Measurements from ENCODE around the gene PEAR1. TPM values are rescaled to one million over a fixed set of nuclear protein-coding genes. Genes with fewer than 3 reads are reported as not detected.

Gene PEAR1
- total and polyA plus RNA-seq, 9 donors = 12.2 to 35.0 (median 27.7) TPM

DNA sequence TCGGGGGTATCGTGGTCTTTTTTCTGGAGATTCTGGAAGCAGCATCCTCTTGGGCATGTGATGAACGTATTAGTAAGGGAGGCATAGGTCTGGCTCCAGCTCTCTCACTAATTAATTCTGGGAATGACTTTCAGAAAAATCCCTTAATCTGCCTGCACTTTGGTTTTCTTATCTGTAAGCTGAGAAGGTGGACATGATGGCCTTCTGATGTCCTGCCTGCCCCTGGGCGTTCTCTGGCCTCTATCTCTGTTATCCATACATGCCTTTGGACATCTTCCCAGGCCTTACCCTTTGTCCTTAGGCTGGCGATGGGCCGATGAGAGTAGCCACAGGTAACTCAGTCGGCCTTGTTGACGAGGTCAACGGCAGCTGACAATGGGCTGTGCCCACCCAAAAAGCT is 24.1 kb upstream of the PEAR1 start:
- no peak overlapping the region for H3K4me3 ChIP-seq (ENCODE audit: low read length)
- H3K4me1 ChIP-seq (ENCODE audit: control insufficient read depth, insufficient read depth, low read length) = peaks cover 8% of the 10 kb centered on the region
- no peak for DNase-seq
- no peaks in the 10 kb centered on the region for H3K36me3 ChIP-seq (ENCODE audit: control insufficient read depth, insufficient read depth, low read length)
- H3K27me3 ChIP-seq (ENCODE audit: control insufficient read depth, insufficient read depth, low read length) = peaks cover 10% of the 10 kb centered on the region
- no peaks in the 10 kb centered on the region for H3K9me3 ChIP-seq (replicated peaks; ENCODE audit: control insufficient read depth, low read depth, low read length)
- 97% methylated on average over 6 of the region's 9 CpGs for WGBS (ENCODE audit: insufficient coverage)
- no peak overlapping the region for H3K27ac ChIP-seq (ENCODE audit: low read length)

DNA sequence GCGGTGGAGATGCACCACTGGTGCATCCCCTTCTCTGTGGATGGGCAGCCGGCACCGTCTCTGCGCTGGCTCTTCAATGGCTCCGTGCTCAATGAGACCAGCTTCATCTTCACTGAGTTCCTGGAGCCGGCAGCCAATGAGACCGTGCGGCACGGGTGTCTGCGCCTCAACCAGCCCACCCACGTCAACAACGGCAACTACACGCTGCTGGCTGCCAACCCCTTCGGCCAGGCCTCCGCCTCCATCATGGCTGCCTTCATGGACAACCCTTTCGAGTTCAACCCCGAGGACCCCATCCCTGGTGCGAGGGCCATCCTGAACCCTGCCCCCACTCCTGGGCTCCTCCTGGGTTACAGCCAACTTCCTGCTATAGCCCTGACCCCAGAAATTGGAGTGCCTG is 19.9 kb upstream of the PEAR1 start:
- peaks cover 9% of the 10 kb centered on the region for H3K4me1 ChIP-seq (ENCODE audit: control insufficient read depth, insufficient read depth, low read length)
- H3K9me3 ChIP-seq (replicated peaks; ENCODE audit: control insufficient read depth, low read depth, low read length) = no peaks in the 10 kb centered on the region
- no peak overlapping the region for H3K4me3 ChIP-seq (ENCODE audit: low read length)
- 90% methylated on average over 13 of the region's 18 CpGs for WGBS (ENCODE audit: insufficient coverage)
- no peaks in the 10 kb centered on the region for H3K36me3 ChIP-seq (ENCODE audit: control insufficient read depth, insufficient read depth, low read length)
- no peak for DNase-seq
- H3K27ac ChIP-seq (ENCODE audit: low read length) = no peak overlapping the region
- peaks cover 32% of the 10 kb centered on the region for H3K27me3 ChIP-seq (ENCODE audit: control insufficient read depth, insufficient read depth, low read length)

DNA sequence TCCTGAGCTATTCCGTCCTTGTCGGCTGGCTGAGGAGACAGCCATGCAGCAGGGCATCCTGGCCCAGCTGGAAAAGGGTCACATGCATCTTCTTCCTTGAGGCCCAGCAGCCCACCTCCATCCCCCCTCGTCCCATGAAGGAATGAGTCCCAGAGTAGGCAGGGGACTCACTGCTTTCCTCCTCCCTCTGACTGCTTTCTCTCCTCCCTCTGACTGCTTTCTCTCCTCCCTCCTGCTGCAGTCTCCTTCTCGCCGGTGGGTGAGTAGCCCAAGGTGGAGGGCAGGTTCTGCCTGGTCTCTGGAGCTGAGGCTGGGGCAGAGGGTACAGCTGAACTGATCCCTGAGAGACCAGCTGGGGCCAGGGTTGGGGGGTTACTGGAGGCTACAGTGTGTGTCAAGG is 19.4 kb upstream of the PEAR1 start:
- H3K27me3 ChIP-seq (ENCODE audit: control insufficient read depth, insufficient read depth, low read length) = peaks cover 36% of the 10 kb centered on the region
- no peak for DNase-seq
- H3K4me3 ChIP-seq (ENCODE audit: low read length) = no peak overlapping the region
- H3K9me3 ChIP-seq (replicated peaks; ENCODE audit: control insufficient read depth, low read depth, low read length) = no peaks in the 10 kb centered on the region
- H3K27ac ChIP-seq (ENCODE audit: low read length) = no peak overlapping the region
- peaks cover 9% of the 10 kb centered on the region for H3K4me1 ChIP-seq (ENCODE audit: control insufficient read depth, insufficient read depth, low read length)
- H3K36me3 ChIP-seq (ENCODE audit: control insufficient read depth, insufficient read depth, low read length) = no peaks in the 10 kb centered on the region
- 67% methylated on average over 3 of the region's 5 CpGs for WGBS (ENCODE audit: insufficient coverage)

DNA sequence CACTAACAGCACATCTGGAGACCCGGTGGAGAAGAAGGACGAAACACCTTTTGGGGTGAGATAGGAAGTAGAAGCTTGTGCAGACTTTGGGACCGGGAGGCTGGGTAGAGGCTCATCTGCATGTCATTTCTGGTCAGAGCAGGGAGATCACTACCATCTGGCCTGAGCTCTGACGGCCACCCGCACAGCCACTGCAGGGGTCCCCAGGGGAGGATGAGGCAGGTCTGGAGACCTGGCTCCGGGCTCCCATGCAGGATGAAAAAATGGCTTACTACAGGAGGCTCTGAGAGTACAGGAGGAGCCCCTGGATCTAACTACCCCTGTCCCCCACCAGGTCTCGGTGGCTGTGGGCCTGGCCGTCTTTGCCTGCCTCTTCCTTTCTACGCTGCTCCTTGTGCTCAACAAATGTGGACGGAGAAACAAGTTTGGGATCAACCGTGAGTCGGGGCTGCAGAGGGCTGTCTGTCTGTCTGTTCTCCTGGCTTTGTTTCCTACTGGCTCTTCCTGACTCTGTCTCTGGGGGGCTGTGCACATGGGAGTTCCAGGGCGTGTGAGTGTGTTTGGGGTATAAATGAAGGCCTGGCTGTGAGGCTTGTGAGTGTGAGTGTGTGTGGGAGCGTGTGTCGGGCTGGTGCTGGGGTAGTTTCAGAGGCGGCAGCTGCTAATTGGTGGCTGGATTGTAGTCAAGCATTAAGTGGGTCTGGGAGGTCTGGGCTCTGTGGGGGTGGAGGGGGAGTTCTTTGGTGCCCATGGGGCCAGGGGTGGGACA is 18.8 kb upstream of the PEAR1 start:
- DNase-seq = no peak
- WGBS (ENCODE audit: insufficient coverage) = 40% methylated on average over 13 of the region's 16 CpGs
- H3K27me3 ChIP-seq (ENCODE audit: control insufficient read depth, insufficient read depth, low read length) = peaks cover 36% of the 10 kb centered on the region
- H3K9me3 ChIP-seq (replicated peaks; ENCODE audit: control insufficient read depth, low read depth, low read length) = no peaks in the 10 kb centered on the region
- no peak overlapping the region for H3K27ac ChIP-seq (ENCODE audit: low read length)
- H3K36me3 ChIP-seq (ENCODE audit: control insufficient read depth, insufficient read depth, low read length) = no peaks in the 10 kb centered on the region
- H3K4me1 ChIP-seq (ENCODE audit: control insufficient read depth, insufficient read depth, low read length) = peaks cover 9% of the 10 kb centered on the region
- H3K4me3 ChIP-seq (ENCODE audit: low read length) = no peak overlapping the region

DNA sequence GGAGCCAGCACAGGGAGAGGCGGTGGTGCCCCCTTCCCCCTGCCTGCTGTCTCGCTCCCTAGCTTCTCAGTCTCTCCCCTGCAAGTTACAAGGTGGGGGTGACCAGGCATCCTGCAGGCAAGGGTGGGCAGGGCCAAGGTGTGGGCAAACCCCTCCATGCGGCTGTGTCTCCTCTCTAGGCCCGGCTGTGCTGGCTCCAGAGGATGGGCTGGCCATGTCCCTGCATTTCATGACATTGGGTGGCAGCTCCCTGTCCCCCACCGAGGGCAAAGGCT is 18.2 kb upstream of the PEAR1 start:
- DNase-seq = no peak
- Histone ChIP-seq H3K4me1 (ENCODE audit: control insufficient read depth, insufficient read depth, low read length) (peaks cover 9% of the 10 kb centered on the region), H3K4me3 (ENCODE audit: low read length) (no peak overlapping the region), H3K36me3 (ENCODE audit: control insufficient read depth, insufficient read depth, low read length) (no peaks in the 10 kb centered on the region), H3K27me3 (ENCODE audit: control insufficient read depth, insufficient read depth, low read length) (peaks cover 36% of the 10 kb centered on the region), H3K27ac (ENCODE audit: low read length) (no peak overlapping the region), H3K9me3 (replicated peaks; ENCODE audit: control insufficient read depth, low read depth, low read length) (no peaks in the 10 kb centered on the region)
- 72% methylated on average over 4 of the region's 5 CpGs for WGBS (ENCODE audit: insufficient coverage)

DNA sequence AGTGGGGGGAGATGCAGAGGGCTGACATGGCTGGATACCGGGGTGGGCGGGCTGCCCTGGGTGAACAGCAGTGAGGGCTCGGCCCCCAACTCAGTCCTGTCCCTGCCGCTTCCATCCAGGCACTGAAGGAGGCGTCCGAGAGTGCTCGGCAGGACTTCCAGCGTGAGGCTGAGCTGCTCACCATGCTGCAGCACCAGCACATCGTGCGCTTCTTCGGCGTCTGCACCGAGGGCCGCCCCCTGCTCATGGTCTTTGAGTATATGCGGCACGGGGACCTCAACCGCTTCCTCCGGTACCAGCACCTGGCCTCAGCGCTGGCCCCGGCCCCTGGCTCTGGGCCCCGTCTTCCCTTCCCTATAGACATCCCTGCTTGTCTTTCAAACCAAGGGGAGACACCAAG is 17.2 kb upstream of the PEAR1 start:
- WGBS (ENCODE audit: insufficient coverage) = 27% methylated on average over 16 of the region's 21 CpGs
- H3K36me3 ChIP-seq (ENCODE audit: control insufficient read depth, insufficient read depth, low read length) = no peaks in the 10 kb centered on the region
- peaks cover 36% of the 10 kb centered on the region for H3K27me3 ChIP-seq (ENCODE audit: control insufficient read depth, insufficient read depth, low read length)
- H3K27ac ChIP-seq (ENCODE audit: low read length) = no peak overlapping the region
- H3K9me3 ChIP-seq (replicated peaks; ENCODE audit: control insufficient read depth, low read depth, low read length) = no peaks in the 10 kb centered on the region
- no peak overlapping the region for H3K4me3 ChIP-seq (ENCODE audit: low read length)
- DNase-seq = no peak
- H3K4me1 ChIP-seq (ENCODE audit: control insufficient read depth, insufficient read depth, low read length) = peaks cover 12% of the 10 kb centered on the region

DNA sequence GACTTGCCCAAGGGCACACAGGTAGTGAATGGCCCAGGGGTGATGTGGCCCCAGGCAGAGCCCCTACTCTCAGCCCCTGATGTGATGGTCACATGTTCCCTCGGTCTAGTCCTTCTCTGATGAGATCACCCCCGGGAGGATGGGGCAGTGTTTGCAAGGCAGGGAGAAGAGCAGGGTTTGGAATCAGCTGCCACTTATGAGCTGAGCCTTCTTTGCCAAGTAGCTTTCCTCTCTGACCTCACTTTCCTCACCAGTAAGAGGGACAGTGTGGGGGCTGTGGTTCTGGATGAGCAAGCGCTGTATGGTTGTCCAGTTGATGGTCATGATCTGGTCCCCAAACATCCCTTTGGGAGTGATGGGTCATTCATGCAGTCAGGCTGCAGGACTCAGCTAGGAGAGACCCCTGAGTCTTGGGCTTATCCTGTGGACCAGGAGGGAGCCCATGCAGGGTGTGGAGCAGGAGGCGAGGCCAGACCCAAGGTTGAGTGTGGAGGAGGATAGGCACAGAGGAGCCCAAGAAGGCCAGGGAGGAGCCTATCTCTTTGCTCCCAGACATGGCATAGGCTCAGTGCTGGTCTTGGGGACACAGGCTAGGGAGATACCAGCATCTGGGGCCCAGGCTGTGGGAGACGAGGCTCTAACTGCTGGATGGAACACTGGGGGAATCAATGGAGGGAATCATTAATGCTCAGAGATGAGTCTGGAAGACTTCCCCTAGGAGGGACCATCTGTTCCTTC is 15.9 kb upstream of the PEAR1 start:
- Histone ChIP-seq H3K4me3 (ENCODE audit: low read length) (no peak overlapping the region), H3K4me1 (ENCODE audit: control insufficient read depth, insufficient read depth, low read length) (peaks cover 12% of the 10 kb centered on the region), H3K27ac (ENCODE audit: low read length) (no peak overlapping the region), H3K27me3 (ENCODE audit: control insufficient read depth, insufficient read depth, low read length) (peaks cover 36% of the 10 kb centered on the region), H3K36me3 (ENCODE audit: control insufficient read depth, insufficient read depth, low read length) (no peaks in the 10 kb centered on the region), H3K9me3 (replicated peaks; ENCODE audit: control insufficient read depth, low read depth, low read length) (no peaks in the 10 kb centered on the region)
- DNase-seq = no peak
- 89% methylated on average over 1 of the region's 5 CpGs for WGBS (ENCODE audit: insufficient coverage)

DNA sequence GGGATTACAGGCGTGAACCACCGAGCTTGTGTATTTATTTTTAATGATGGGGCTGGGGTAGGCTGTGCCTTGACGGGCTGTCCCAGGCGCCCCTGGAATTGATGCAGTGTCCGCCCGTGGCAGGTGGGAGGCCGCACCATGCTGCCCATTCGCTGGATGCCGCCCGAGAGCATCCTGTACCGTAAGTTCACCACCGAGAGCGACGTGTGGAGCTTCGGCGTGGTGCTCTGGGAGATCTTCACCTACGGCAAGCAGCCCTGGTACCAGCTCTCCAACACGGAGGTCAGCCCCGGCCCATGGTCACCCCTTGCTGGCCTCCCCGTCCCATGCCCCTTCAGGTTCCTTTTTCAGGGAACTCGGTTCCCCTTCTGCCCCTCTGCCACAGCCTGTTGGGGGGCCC is 13.6 kb upstream of the PEAR1 start:
- DNase-seq = no peak
- Histone ChIP-seq H3K9me3 (replicated peaks; ENCODE audit: control insufficient read depth, low read depth, low read length) (no peaks in the 10 kb centered on the region), H3K36me3 (ENCODE audit: control insufficient read depth, insufficient read depth, low read length) (no peaks in the 10 kb centered on the region), H3K27me3 (ENCODE audit: control insufficient read depth, insufficient read depth, low read length) (peaks cover 38% of the 10 kb centered on the region), H3K4me3 (ENCODE audit: low read length) (no peak overlapping the region), H3K4me1 (ENCODE audit: control insufficient read depth, insufficient read depth, low read length) (peaks cover 19% of the 10 kb centered on the region), H3K27ac (ENCODE audit: low read length) (no peak overlapping the region)
- 86% methylated on average over 21 of the region's 21 CpGs for WGBS (ENCODE audit: insufficient coverage)

DNA sequence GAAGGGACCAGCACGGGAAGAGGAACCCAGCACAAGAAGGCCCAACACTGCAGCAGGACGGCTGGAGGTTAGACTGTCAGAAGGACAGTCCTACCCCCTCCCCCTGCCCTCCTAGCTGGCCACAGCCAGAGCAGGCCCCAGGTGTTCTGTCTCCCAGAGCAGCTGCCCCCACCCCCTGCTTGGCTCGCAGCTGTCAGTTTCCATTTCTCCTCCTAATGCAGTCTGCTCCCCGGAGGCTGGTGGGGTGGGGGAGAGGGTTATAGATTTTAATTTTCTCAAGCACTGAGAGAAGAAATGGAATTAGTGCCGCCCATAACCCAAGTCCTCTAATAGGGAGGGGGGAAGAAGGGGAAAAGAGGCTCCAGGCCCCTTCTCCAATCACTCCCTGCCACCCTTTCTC is 13.0 kb upstream of the PEAR1 start:
- Histone ChIP-seq H3K4me1 (ENCODE audit: control insufficient read depth, insufficient read depth, low read length) (peaks cover 17% of the 10 kb centered on the region), H3K9me3 (replicated peaks; ENCODE audit: control insufficient read depth, low read depth, low read length) (no peaks in the 10 kb centered on the region), H3K27ac (ENCODE audit: low read length) (no peak overlapping the region), H3K36me3 (ENCODE audit: control insufficient read depth, insufficient read depth, low read length) (no peaks in the 10 kb centered on the region), H3K27me3 (ENCODE audit: control insufficient read depth, insufficient read depth, low read length) (peaks cover 36% of the 10 kb centered on the region), H3K4me3 (ENCODE audit: low read length) (no peak overlapping the region)
- no CpG with 5 or more reads among the region's 5 CpGs for WGBS (ENCODE audit: insufficient coverage)
- no peak for DNase-seq

DNA sequence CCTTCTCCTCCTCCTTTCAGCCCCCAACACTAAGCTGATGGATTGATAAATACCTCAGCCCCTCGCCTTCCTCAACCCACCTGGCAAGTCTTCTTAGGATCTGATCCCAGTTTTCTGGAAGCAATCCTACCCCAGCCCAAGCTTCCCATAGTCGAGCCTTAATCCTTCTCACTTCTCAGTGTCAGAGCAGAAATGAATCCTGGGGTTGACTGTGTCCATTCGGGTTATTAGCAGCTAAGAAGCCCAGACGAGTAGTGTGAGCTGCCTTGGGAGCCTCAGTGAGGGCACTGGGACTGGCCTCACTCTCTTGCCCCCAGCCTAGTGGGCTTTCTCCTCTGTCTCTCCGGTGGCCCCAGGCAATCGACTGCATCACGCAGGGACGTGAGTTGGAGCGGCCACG is 12.4 kb upstream of the PEAR1 start:
- Histone ChIP-seq H3K4me3 (ENCODE audit: low read length) (no peak overlapping the region), H3K36me3 (ENCODE audit: control insufficient read depth, insufficient read depth, low read length) (no peaks in the 10 kb centered on the region), H3K27ac (ENCODE audit: low read length) (no peak overlapping the region), H3K9me3 (replicated peaks; ENCODE audit: control insufficient read depth, low read depth, low read length) (no peaks in the 10 kb centered on the region), H3K27me3 (ENCODE audit: control insufficient read depth, insufficient read depth, low read length) (peaks cover 33% of the 10 kb centered on the region), H3K4me1 (ENCODE audit: control insufficient read depth, insufficient read depth, low read length) (peaks cover 19% of the 10 kb centered on the region)
- 43% methylated on average over 10 of the region's 10 CpGs for WGBS (ENCODE audit: insufficient coverage)
- DNase-seq = no peak

All from muscle of leg (tissue), 11 donors.